NCI-H1436 treated with DMSO at 0.1 percent for 48 hours (cell line): ENCODE data around the gene ASIC1.

Experiments
- DNase-seq: peaks from one replicate; lab custom pipeline; 2025; lab: John Stamatoyannopoulos, UW

The ASIC1 gene

DNA sequence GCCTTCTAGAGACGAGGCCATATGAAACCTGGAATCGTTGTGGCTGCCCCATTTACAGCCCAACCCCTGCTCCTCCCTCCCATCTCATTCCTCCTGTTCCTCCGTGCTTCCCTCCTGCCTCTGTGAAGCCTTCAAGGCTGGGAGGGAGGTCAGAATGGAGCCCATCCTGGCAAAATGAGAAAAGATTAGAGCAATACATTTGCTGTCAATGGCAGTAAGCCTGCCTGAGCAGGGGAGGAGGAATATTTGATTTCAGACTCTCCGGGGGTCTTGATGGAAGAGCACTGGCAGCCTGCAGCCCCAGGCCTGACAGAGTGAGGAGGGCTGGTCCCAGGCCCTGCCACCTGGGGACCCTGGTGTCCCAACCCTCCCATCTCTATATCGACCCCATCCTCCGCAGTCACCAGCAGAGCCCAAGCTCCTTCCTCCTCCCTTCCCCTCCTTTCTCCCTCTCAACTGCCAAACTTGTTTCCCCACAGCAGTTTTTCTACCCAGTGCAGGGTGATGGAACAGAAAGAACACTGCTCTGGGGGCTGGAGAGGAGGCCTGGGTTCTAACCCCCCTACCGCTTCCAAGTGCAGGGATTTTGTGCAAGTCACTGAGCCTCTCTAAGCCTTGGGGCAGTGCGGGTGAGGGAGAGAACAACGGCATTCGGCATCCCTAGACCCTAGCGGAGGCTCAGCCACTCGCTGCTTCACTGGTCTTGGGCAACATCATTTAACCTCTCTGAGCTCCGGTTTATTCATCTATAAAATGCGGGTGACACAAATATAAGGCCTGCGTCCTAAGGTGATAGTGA is 16.1 kb upstream of the ASIC1 start:
- DNase-seq, result no peak

DNA sequence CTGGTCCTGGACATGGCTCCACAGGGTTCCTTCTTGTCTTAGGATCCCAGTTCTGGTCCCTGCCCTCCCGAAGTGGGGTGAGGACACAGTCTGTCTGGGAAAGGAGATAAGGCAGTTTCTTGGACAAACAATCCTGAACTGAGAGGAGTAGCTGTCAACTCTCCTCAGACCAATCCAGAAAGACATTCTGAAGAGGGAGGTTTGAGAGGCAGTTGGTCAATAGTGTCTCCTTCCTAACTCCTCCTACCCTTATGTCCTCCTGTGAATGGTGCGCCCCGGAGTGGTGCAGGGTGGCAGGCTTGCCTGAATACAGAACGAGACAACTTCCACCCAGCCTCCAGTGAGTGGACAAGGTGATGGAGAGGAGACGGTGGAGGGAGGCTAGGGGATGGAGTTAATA is 15.4 kb upstream of the ASIC1 start:
- DNase-seq, result no peak

DNA sequence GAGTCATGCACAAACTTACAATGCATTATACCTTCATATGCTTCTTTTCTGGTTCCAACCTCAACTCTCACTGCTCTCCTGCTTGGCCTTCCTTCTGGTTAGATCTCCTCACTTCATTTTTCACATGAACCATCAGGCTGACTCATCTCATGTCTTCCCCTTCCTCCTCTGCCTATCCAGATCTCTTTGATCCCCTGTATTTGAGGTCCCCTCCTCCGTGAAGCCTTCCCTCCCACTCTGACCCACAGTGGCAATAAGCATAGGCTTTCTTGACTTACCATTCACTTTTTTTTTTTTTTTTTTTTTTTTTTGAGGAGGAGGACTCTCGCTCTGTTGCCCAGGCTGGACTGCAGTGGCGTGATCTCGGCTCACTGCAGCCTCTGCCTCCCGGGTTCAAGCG is 14.7 kb upstream of the ASIC1 start:
- DNase-seq, result no peak

DNA sequence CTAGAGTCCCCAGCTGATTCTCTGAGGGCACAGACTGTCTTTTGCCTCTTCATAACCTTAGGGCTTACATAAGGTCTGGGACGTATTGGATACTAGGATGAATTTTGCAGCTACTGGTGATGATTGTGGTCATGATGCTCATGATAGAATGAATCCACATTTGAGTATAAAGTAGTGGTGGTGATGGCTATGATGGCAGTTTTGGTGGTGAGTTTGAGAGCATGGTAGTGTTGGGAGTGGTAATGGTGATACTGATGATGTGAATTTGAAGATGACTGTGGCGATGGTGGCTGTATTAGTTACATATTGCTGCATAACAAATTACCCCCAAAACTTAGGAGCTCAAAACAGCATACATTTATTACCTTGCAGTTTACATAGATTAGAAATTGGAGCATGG is 14.1 kb upstream of the ASIC1 start:
- no peak for DNase-seq

DNA sequence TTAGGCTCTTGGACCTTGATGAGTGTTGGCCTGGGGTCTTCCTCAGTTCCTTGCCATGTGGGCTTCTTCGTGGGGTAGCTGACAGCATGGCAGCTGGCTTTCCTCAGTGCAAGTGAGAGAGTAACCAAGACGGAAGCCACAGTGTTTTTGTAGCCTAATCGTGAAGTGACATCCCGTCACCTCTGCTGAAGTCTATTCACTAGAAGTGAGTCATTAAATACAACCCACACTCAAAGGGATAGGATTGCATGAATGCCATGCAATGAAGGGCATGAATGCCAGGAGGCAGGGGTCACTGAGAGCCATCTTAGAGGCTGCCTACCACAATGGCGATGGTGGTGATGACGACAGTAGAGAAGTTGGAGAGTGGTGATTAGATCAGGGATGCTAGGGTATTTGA is 13.5 kb upstream of the ASIC1 start:
- no peak for DNase-seq

DNA sequence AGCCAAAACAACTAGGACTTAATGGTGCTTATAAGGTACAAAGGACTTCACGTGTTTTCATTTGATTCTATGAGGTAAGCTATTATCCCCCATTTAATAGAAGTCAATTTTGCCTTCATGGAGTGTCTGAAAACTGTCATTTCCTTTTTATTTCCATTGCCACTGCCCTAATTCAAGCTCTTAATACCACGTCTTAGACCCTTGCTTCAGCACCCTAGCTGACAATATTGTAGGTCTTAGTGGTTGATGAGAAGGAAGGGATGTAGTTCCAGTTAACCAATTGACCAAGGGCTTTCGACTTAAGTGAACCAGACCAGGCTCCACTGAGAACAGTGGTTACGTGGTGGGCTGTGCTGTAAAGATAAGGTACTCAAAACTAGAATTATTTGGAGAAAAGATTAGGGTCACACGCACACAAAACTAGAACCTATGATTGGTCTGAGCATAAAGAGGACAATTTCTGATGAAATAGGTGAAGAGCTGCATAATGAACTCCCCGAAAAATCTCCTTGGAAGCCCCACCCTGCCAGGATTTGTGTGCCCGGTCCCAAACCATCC is 9.6 kb upstream of the ASIC1 start:
- no peak for DNase-seq

DNA sequence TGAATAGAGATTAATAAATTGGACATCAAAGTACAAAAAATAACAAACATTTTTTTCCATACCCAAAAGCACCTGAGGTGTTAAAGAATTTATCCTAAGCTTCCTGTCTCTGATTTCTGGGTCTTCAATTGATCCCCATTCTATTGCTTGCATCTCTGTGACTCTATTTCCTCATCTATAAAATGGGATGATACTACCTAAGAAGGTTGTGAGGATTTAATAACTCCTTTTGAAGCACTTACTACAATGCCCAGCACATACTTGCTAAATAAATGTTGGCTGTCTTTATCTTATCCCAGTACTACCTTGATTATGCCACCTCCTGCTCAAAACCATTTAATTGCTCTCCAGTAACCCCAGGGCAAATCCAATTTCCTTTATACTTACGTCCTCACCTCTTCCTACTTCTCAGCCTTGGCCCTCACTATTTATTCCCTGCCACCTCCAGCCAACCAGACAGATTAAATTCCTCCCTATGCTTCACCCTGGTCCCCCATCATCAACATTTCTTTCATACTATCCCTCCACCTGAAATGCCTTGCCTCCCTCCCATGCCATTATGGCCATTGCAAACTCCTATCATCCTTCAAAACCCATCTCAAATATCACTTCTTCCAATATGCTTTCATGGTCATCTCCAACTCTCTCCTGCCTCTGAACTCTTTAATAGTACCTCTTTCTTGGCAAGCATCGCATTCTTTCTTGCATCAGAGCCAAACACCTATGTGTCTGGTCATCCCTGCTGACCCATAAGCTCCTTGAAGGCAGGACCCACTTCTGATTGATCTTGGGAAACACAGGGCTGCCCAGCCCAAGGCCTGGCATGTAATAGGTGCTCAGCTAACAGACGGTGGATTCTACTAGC is 7.9 kb upstream of the ASIC1 start:
- DNase-seq, result no peak

DNA sequence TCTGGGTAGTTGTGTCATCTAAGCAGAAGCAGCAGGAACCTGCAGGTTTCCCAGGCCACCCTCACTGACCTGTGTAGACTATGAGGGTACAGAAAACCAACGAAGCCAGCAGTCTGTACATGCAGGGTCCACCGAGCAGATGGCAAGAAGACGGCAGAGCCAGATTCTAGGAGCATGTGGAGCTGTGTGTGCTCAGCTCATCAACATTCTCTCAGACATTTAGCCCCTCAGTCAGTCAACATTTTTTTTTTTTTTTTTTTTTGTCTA is 7.3 kb upstream of the ASIC1 start:
- DNase-seq, result no peak

DNA sequence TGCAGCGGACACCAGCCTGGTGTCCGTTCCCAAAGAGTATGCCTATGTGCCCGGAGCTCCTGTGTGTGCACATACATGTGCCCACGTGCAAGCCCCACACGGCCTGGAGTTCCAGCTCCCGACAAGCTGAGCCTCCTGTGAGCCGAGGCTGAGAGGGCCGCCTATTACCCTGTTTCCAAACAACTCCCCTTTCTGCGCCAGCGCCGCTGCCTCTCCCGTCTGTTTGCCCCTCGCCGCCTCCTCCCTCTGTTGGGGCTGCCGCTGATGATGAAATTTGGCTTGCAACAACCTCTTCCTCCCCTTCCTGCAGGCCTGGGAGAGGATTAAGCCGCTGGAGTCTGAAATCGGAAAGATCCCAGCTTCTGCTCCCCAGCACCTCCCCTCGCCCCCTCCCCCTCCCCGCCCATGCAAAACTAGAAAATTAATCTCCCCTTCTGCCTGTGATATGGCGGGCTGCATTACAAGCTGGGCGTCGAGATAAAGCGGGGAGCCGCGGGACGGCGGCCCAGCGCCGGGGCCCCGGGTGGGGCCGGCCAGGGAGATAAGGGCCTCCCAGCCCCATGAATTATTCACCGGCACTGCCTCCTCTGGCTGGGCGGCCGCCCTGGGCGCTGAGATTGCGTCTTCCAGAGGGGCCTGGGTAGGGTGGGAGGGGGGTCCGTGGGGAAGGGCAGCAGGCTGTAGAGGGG is 6.8 kb upstream of the ASIC1 start:
- DNase-seq, result no peak

DNA sequence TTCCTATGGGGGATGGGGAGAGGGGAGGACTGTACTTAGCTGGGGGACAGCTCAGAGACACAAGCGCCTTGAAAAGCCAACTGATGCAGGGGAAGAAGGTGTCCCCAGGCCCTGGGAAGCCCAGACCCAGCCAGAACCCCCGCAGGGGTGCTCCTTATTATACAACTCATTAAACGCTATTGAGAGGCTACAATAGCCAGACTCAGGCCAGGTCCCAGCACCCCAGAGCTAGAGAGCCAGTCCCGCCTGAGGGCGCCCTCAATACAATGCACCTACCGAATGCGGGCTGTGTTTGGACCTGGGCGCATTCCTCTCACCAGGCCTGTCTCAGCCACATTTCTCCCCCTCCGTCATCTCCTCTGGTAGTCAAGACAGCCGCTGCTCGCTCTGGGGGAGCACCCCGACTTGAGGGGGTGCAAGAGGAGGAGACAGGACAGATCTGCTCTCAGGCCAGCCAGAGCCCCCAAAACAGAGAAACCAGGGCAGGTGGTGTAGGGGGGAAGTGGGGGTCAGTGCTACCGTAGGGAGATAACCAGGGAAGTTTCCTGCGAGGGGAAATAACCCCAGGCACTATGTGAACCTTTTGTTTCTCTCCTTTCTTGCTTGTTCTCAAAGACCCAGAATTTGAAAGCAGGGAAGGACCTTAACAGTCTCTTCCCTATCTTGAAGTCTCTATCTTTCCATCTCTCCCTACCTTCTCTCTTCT is 6.1 kb upstream of the ASIC1 start:
- DNase-seq, result no peak

DNA sequence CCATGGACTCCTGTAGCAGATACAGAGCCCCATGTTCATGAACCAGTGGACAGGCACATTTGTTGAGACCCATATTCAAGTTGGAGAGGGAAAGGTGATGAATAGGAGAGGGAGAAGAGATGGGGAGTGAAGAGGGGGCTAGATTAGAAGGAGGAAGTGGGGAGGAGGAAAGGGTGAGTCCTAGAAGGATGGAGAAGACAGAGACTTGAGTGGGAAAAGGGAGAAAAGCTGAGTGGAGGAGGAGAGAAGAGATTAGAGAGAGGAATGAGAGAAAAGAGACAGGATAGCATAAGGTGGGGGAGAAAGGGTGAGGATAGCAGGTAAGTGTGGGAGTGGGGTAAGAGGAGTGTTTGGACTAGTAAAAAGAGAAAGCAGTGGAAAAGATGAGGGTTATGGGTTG is 4.9 kb upstream of the ASIC1 start:
- no peak for DNase-seq

DNA sequence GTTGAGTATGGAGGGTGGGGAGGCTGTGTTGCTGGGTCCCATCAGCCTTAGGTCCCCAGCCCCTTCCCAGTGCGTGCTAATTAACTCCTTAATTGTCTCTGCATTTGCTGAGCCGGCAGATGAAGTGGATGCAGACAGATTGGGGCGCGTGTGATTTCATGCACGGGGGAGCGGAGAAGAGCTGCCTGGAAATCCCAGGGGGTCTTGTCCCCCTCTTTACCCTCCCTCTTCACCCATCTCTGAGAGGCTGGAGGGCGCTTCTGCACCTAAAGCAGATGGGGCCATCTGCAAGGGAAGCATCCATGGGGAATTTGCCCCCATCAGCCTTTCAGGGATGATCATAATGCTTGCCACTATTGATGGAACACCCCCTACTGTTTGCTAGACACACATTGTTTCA is 4.4 kb upstream of the ASIC1 start:
- DNase-seq, result no peak

DNA sequence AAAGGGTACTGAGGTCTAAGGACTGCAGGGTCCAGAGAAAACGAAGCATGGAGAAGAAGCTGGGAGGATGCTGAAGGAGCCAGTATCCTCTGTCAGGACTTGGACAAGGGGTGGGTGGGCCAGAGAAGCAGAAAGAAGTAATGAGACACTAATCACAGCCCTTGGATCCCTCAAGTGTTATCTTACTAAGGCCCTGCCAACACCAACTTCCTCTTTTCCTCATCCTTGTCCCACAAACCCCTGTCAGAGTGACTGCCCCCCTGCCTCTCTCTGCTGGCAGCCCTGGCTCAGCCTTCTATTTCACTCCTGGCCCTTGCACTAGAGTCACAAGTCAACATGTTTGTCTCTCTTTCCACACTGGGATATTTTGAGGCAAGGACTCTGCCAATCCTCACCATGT is 3.8 kb upstream of the ASIC1 start:
- DNase-seq, result no peak

DNA sequence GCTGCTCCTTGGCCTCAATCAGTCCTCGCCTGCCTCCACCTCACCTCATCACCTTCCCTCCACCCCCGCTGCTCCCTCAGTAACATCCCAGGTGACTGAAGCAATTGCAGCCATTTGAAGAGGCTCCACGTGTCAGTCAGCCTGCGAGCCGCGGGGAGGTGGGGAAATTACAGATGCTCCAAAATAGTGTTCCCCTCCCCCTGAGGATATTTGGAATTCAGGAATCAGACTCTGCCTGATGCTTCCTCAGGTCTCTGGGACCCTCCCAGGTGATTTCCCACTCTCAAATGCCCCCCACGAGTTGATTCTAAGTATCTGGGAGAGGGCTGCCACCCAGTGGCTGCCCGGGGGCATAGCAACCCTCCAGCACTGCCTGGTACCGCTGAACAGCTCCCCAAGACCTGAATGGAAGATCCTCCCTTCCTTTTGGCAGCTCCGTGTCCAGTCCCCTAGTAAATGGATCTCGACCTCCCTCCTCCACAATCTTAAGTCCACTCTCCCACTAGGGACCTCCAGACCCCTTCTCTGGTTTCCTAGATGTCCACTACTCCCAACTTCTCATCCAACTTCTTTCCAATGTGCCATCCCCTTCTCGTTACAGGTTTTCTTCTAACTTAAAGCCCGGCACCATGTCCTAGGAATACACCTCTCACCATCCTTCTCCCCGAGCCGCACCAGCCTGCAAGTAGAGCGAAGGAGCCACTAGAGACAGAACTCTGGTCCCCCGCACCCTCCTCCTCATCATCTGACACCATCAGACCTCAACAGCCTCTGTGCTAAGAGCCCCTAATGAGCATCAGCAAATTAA is 1.4 kb upstream of the ASIC1 start:
- no peak for DNase-seq

DNA sequence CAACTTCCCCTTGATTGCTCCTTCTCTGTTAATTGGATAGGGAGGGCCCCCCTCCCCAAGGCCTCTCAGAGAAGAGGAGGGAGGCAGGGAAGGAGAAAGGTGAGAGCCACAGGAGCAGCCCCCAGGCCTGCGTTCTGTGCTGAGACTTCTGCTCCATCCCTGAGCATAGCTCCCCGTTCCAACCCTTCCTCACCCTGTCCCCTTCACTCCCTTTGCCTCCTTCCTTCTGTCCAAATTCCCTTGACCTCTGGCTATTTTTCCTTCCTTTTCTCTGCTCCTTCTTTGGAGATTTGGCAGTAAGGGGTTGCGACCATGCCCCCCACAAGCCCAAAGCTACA is 788 bp upstream of the ASIC1 start:
- DNase-seq, result no peak

DNA sequence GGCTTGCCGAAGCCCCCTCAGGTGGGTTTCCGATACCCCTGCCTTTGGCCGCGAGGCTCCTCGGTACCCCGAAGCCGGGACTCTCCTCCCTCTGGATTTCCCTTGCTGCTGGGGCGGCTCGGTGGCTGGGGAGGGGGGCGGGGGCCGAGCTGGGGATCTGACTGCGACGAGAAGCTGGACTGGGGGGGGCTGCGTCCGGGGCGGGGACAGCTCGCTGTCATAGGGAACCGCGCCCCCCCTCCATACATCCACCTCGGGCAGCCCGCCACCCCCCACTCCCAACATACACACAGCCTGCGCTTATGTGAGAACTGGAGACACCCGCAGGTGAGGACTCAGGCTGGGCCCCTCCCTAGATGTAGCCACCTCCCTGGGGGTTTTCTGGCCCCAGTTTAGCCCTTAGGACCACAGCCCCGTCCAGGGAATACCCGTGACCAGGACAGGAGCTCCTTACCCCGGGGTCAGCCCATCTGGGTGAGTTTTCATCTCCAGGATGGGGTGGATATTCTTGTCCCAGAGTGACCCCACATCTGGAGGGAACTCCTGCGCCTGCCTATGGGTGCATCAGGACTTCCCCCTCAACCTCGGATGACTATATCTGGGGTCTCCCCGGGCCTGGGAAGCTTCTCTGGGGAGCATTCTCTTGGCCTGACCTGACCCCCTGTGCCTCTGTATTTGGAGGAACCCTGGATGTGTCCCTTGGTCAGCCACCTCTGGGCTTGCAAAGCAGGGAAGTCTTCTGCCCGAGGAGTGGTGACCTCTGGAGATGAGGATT is 687 bp downstream of the ASIC1 start:
- DNase-seq, result no peak

DNA sequence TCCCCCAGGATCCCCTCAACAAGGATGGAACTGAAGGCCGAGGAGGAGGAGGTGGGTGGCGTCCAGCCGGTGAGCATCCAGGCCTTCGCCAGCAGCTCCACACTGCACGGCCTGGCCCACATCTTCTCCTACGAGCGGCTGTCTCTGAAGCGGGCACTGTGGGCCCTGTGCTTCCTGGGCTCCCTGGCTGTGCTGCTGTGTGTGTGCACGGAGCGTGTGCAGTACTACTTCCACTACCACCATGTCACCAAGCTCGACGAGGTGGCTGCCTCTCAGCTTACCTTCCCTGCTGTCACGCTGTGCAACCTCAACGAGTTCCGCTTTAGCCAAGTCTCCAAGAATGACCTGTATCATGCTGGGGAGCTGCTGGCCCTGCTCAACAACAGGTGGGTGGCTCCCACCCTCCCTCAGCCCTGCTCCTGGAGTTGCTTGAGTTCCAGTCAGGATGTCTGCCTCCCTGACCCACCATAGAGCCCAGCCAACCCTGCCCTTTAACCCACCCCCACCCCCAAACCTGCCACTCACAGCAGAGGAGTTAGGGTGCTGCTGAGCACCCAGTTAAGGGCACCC is 1.4 kb downstream of the ASIC1 start:
- no peak for DNase-seq

DNA sequence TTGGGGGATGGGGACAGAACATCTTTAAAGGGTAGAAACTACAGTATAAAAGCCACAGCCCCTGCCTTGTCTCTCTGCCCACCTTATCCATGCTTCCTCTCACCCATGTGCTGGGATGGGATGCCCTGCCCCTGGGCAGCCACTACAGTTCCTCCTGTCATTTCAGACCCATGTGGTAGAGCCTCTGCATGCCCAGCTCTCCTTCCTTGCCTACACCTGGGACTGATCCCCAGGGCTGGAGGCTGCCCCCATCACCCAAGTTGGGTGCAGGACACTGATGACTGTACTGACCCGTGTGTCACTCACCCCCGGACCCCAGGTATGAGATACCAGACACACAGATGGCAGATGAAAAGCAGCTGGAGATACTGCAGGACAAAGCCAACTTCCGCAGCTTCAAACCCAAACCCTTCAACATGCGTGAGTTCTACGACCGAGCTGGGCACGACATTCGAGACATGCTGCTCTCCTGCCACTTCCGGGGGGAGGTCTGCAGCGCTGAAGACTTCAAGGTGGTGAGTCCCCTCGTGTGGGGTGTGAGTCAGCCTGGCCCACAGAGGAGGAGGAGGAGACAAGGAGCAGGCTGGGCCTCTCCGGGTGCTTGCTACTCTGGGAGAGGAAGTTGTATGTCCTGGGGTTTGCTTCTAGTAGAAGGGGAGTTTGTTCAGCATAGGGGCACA is 2.2 kb downstream of the ASIC1 start:
- DNase-seq, result no peak

DNA sequence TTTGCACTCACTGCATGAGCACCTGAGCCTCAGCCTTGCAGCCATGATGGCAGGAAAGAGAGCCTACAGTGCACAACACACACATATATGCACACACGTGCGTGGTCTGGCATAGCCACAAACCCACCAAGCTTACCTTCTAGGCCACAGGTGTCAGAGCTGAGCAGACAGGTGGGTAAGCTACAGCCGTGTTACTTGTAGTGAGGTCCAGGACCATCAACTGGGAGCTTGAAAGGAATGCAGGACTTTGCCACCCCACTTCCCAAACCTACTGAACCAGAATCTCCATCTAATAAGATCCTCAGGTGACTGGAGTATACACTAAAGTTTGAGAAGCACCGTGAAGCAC is 2.7 kb downstream of the ASIC1 start:
- DNase-seq, result no peak

DNA sequence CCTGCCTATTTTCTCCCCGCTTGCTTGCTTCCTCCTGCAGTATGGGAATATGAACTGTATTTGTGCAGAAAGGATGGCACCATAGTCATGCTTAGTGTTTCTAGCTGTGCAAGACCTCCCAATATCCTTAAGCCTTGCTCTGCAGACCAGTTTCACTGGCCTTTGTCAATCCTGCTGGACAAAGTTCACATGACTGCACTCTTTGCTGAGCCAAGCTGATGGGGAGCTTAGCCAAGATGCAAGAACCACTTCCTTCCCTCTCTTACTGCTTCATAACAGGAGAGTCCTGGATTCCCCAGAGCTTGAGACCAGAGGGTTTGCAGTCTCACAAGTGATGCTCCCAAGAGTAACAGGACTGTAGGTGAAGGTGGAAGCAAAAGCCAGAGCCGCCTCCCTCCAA is 3.8 kb downstream of the ASIC1 start:
- no peak for DNase-seq
